ENCODE results near the gene AANAT.

AANAT gene

GRCh38 chr17:76490112-76490710 is 22.8 kb downstream of the AANAT start:
- no peak for DNase-seq (ENCODE audit: low read depth, low spot score)

GRCh38 chr17:76491271-76492122 is 24.1 kb downstream of the AANAT start:
- DNase-seq (ENCODE audit: low read depth, low spot score) = no peak

DNA sequence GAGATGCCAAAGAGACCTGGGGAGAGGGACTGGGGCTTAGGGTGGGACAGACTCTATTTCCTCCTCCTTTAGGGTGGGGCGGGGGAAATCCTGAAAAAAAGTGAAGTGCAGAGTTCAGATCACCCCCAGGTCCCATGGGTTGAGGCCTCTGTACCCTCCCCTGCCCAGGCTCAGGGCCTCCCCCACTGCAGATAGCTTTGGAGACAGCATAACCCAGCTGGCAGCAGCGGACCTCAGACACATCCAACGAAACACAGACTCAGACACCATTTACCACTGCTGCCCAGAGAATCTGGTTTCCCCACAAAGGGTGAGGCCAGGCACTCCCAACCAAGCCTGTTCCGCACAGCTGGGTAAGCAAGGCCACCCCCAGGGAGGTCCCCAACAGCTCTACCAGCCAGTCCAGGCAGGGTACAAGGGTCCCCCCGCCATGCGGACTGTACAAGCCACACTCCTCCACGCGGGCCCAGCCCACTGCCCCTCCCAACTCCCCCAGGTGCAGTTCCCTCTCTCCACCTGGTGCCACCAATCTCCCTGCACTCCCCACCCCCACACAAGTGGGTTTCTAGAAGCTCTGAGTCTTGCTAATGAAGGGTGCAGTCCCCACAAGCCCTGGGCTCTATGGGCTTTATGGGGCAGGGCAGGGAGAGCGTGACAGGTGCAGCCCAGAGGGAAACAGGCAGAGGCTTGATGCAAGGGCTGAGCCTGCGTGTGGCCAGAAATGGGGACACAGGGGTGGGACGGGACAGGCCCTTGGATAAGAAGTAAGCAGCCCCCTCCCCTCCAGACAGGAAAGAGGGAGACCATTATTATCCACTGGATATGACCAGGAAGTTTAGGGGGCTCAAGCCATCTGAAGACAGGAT is 25.0 kb downstream of the AANAT start:
- DNase-seq (ENCODE audit: low read depth, low spot score) = no peak

DNA sequence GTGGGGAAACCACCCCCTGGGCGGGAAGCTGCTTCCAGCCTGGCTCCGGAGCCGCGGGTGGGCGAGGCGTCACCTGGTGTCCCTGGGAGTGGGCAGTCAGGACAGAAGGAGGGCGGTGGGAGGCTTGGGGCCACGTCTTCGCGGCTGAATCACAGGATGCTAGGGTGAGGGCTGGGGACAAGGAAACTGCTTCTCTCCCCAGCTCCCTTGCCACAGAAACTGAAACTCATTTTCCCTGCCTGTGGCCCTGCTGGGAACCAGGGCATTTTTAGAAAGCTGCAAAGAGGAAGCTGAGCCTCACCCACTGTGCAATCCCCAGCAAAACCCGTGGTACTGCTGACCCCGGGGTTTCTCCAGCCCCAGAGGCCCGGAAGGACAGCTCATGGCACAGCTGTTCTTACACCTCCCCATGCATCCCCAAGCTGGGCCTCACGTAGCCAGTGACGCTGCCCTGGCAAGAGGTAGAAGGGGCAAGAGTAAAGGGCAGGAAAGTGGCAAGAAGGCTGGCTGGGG is 25.6 kb downstream of the AANAT start:
- DNase-seq (ENCODE audit: low read depth, low spot score) = peak; percentile 85

- DNase-seq (ENCODE audit: low read depth, low spot score) = no peak
Observed at GRCh38 chr17:76493505-76494167, 26.2 kb downstream of the AANAT start.

DNA sequence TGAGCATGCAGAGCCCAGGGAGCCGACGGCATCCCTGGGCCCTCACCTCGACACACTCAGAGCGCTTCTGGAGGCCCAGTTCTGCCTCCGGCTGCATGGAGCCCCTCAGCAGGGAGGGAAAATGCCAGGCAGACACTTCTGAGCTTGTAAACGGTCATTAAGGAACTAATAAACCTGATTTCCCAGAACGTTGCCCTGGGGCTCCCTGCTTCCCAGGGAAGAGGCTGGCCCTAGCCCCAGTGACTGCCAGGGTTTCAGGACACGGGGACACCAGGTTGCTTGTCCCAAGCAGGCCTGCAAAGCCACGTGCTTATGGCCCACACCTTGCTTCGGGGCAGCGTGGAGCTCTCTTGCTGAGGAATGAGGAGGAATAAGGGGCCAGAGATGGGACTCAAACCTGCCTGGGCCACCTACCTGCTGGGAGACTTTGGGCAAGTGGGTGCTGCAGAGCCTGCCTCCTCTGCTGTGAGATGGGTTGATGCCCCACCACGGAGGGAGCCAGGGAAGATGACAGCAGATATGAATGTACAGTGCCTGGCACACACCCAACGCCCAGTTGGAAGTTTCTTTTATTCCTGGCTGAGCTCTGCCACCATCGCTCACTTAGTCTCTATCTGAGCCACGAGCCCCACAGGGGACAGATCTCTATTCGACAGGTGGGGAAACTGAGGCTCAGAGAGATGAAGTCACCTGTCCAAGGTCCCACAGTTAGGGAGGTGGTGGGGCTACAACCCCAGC is 28.4 kb downstream of the AANAT start:
- DNase-seq (ENCODE audit: low read depth, low spot score) = no peak

DNA sequence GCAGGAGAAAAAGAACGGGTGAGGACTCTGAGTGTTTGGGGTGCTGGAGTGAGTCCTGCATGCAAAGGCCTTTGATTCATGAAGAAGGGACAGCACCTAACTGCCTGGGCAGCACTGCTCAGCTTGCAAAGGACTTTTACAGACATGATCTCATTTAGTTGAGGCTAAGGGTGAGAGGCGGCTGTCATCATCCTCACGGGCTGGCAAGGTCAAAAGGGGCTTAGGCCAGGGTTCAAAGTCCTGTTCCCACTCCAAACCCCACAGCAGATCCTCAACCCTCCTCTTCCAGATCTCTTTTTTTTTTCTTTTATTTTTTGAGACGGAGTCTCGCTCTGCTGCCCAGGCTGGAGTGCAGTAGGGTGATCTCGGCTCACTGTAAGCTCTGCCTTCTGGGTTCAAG is 29.1 kb downstream of the AANAT start:
- DNase-seq (ENCODE audit: low read depth, low spot score) = no peak

GRCh38 chr17:76497699-76497978 is 30.2 kb downstream of the AANAT start:
- DNase-seq (ENCODE audit: low read depth, low spot score) = no peak

DNA sequence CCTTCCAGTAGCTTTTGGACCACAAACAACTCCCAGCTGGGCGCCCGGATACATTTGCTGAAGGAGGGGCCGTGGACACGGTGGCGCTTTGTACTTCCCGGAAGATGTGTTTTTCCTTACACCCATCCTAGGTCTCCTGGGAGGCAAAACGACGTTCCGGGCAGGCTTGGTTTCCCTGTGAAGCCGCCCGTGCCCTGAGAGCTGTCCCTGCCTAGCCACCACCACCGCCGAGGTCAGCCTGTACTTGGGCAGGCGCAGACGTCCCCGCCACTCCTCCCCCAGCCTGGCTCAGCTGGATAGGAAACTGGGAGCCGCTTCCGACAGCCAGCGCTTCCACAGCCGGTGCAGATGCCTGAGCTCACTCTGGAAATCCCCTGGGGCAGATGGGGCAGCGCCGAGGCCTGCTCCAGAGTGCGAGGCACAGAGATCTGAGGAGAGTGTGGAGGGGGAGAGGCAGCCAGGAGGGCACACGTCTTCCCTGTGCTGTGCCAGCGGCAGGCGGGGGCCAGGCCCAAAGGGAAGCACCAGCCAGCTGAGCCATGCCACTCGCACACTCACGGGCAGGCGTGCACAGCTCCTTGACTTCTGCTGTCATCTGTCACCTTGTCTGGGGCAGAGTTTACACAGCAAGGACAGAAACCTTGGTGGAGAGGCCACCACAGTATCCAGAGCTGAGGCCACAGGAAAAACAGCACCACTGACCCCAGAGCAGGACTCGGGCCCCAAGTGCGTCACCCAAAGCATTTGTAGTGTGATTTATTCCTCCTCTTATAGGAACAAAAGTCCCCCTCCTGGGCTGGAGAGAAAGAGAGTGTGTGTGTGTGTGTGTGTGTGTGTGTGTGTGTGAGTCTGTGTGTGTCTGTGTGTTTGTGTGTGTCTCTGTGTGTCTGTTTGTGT is 30.8 kb downstream of the AANAT start:
- peak; percentile 51 for DNase-seq (ENCODE audit: low read depth, low spot score)

DNA sequence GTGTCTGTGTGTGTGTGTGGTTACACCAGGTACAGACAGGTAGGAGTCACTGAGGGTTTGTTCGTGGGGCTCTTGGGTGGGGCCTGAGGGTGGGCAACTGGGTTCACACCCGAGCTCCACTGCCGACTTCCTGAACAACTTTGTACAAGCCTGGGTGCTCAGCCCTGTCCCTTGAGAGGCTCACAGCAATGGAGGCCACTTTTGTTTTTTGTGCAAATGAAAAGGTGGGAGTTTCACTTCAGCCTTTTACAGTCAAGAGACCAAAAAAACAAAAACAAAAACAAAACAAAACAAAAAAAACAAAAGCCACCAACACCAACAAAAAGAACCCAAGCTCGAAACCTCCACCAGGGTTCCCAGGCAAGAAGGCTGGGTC is 31.5 kb downstream of the AANAT start:
- DNase-seq (ENCODE audit: low read depth, low spot score) = no peak

DNA sequence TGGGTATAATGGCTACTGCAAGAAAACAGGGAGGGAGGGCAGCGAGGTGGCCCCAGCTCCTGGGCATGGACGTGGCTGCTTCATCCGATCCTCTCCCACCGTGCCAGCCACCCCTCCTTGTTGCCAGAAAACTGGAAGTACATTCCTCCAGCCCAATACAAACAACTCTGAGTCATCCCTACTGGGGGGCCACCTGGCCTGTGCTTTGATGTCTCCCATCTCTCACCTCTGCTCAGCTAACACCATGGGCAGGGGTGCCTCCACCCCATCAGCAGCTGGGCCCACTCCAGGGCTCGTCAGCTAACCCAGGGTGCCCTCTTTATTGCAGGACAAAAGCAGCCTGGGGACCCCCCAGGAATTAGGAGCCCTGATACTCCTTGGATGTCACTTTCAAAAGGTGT is 31.9 kb downstream of the AANAT start:
- no peak for DNase-seq (ENCODE audit: low read depth, low spot score)

DNA sequence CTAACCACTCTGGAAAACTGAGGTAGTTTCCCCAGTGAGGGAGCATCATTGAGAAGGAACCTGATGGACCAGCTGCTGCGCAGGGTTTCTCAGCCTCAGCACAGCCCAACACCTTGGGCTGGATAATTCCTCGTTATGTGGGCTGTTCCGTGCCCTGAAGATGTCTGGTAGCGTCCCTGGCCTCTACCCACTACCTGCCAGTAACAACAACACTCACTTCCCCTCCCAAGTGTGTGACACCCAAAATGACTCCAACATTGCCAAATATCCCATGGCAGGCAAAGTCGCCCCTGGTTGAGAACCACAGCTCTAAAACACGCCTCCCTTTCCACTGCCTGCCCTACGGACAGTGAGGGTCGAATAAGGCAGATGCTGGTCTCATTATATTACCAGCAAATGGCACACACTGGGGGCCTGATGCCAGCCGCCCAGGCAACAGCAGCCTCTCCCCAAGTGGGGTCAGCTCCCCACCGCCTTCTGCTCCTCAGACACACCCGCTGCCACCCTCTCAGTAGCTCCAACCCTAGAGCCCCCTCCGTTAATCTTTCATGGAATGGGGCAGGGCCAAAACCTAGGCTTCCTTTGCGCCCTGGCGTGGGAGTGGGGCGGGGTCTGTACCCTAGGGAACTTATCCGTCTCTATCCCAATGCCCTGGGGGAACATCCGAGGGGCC is 32.8 kb downstream of the AANAT start:
- no peak for DNase-seq (ENCODE audit: low read depth, low spot score)

GRCh38 chr17:76500747-76501017 is 33.3 kb downstream of the AANAT start:
- DNase-seq (ENCODE audit: low read depth, low spot score) = no peak

GRCh38 chr17:76501018-76501826 is 33.8 kb downstream of the AANAT start, which contains the start of gene RHBDF2:
RHBDF2 (minus strand) TSS chr17:76501423; CDS start chr17:76481524, 19,899 bp downstream.
- DNase-seq (ENCODE audit: low read depth, low spot score) = no peak

DNA sequence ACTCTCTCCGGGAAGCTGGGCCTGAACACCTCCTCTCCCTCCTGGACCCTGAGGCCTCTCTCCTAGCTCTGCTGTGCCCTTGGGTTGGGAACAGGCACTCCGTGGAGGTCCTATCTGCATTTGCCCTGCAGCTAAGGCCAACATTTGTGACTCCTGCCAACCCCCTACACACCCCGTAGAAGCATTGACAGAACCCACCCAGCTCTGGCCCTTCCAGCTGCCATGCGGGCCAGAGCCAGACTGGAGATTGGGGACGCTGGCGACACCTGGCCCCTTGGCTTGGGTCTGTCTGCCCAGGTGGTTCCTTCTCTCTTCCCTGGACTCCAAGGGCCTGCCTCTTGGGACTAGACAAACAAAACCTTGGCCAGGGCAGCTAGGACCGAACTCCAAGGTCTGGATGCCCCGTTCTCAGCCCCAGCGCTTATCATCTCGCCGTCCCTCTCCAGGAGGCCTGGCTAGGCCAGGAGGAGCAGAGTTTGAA is 34.5 kb downstream of the AANAT start:
- DNase-seq (ENCODE audit: low read depth, low spot score) = no peak

GRCh38 chr17:76502341-76503211 is 35.2 kb downstream of the AANAT start:
- no peak for DNase-seq (ENCODE audit: low read depth, low spot score)

DNA sequence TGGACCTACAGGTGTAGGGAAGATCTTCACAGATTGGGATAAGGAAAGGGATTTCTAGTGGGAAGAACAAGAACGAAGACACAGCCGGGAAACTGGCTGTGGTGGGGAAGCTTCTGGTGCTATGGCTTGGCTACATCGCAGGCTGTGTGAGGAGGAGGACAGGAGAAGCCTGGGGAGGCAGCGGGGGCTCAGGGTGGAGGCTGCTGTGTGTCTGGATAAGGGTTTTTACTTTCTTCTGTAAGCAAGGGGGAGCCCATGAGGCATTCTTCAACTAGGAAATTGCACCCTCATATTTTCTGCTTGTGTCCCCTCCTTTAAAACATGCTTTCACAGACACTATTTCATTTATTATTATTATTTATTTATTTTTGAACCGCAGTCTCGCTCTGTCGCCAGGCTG is 36.7 kb downstream of the AANAT start:
- DNase-seq (ENCODE audit: low read depth, low spot score) = no peak
